HFF-Myc (cell line): ENCODE data around the gene MSMO1.

Experiments used
- DNase-seq: peaks from one replicate; pipeline ENCODE4 v3.0.0-alpha.2; 2011; ENCODE audit warnings: low read depth; ENCODE audit errors: extremely low read depth
- H3K4me3 ChIP-seq: replicated peaks from 2 replicates; pipeline ENCODE4 v1.5.1; 2011; ENCODE audit warnings: low read depth, mild to moderate bottlenecking, control low read depth, low read length
- TF ChIP-seq, protein P1 (sequence below): IDR thresholded peaks from 2 replicates; pipeline ENCODE4 v1.5.1; 2012; ENCODE audit warnings: mild to moderate bottlenecking, low read depth, low read length, control low read depth; ENCODE audit errors: missing control alignments

Gene MSMO1

DNA sequence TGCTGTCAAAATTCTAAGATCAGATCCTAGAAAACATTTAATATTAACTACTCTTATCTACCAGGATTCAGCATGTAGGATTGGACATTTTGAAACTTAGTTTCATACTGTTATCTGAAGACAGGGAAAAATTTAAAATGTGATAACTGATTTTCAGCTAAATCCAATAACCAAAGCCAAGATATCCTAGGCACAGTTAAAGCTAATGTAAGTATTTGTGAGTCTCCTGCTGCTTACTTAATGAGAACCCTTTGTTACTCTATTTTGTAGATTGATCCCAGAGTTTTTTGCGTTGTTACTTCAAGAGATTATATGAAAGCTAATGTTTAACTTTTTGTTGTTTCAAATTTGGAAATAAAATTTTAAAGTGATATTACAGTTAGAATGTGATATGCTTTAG lies 53.3 kb downstream of the MSMO1 start:
- no peak for DNase-seq
- H3K4me3 ChIP-seq, result no peak overlapping the region
- TF ChIP-seq, protein P1, sequence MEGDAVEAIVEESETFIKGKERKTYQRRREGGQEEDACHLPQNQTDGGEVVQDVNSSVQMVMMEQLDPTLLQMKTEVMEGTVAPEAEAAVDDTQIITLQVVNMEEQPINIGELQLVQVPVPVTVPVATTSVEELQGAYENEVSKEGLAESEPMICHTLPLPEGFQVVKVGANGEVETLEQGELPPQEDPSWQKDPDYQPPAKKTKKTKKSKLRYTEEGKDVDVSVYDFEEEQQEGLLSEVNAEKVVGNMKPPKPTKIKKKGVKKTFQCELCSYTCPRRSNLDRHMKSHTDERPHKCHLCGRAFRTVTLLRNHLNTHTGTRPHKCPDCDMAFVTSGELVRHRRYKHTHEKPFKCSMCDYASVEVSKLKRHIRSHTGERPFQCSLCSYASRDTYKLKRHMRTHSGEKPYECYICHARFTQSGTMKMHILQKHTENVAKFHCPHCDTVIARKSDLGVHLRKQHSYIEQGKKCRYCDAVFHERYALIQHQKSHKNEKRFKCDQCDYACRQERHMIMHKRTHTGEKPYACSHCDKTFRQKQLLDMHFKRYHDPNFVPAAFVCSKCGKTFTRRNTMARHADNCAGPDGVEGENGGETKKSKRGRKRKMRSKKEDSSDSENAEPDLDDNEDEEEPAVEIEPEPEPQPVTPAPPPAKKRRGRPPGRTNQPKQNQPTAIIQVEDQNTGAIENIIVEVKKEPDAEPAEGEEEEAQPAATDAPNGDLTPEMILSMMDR, result no peak

DNA sequence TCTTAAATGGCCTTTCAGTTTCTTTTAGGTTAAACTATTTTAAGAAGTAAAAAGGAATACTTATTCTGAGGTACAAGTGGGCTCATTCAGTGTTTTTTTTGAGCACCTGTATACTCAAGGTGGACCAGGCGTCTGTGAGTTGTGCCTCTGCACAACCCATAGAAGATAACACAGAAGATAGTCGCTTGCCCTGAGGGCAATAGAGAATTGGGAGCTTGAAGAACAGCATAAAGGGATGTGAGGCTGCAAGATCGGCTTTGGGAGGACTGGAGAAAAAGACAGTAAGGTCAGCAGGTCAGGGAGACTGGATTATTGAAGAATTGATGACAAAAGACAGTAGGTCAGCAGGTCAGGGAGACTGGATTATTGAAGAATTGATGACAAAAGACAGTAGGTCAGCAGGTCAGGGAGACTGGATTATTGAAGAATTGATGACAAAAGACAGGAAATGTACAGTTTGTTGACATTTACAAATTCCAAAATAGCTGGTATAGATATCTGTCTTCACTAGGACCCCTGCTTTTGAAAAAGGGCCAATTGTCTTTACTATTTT lies 54.4 kb downstream of the MSMO1 start:
- H3K4me3 ChIP-seq, result no peak overlapping the region
- no peak for DNase-seq
- TF ChIP-seq, protein P1, result no peak

DNA sequence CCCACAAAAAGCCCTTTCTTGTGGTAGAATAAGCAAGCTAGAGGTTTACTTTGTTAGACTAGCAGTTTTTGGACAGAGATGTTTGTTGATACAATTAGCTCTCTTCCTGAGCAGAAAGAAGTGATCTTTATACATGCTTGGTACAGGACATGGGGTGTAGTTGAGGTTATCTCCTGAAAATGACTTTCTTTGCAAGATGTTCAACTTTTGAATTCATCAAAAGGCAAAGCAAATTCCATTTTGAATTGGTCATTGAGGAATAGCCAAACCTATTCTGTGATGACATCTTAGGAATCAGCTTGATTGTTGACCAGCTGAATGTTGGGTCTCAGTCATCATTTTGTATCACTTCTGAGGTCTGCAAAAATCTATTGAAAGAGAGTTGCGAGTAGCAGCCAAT lies 55.2 kb downstream of the MSMO1 start:
- TF ChIP-seq, protein P1, result no peak
- no peak overlapping the region for H3K4me3 ChIP-seq
- DNase-seq, result no peak

DNA sequence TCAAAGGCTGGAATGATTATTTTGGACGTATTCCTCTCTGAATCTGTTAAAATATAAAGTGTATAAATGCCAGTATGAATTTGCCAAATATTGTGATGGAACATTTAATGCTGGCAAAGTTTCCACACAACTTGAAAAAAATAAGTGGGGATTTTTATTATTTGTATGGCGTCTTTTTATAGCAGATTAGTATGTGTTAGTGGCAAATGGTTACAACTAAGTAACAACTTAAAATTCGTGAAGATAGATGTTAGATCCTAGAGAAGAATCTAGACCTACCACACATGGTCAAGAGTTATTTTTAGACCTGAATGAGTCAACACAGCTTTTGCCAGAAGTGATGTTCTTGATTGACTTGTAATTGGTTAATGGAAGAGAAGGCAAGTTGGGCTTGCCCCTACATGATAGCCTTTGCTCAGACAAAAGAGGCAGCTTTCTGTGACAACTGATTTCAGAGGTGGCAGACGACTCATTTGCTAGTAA lies 56.2 kb downstream of the MSMO1 start:
- TF ChIP-seq, protein P1, result no peak
- no peak overlapping the region for H3K4me3 ChIP-seq
- DNase-seq, result no peak

DNA sequence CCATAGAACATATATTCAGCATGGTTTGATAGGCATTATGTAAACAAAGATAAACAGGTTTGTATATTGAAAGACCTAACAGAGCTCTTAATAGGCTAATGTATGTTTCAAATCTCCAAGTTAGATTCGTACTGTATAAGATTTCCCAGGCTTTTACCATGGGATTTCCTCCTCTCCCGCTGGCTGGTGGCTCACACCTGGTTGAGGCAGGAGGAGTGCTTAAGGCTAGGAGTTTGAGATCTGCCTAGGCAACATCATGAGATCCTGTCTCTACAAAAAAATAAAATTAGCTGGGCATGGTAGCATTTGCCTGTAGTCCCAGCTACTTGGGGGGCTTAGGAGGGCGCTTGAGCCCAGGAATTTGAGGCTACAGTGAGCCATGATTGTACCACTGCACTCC lies 56.7 kb downstream of the MSMO1 start:
- no peak overlapping the region for H3K4me3 ChIP-seq
- TF ChIP-seq, protein P1, result no peak
- DNase-seq, result no peak

DNA sequence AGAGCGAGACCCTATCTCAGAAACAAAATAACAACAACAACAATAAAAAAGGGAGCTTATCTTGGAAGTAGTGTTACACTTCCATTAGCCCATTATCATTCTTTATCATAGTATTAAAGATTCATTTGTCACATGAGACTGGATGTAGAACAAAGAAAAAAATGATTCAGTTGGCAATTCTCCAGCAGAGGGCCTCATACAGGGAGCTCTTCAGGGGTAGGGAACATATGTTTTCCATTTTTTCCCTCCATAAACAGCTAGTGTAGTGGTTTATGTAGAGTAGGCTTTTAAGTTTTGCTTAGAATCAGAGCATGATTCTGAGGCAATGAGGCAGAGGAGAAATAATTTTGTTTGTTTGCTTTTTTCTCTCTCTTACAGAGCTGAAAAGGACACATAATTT lies 57.1 kb downstream of the MSMO1 start:
- no peak overlapping the region for H3K4me3 ChIP-seq
- TF ChIP-seq, protein P1, result no peak
- DNase-seq, result peak; percentile 73

DNA sequence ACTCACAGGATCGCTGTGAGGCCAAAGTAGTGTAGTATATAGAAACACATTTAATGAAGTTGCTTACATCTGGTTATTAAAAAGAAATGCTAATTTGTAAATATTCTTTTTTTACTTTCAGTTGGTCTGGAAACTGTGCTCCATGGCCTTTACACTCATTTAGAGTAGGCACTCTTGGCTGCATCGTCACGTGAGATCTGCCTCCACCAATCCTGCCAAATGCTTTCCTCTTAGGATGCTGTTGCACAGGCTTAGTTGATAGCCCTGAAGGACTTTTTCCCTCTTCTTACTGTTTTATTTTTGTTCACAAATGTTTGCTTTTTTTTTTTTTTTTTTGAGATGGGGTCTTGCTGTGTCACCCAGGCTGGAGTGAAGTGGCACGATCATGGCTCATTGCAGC lies 57.7 kb downstream of the MSMO1 start:
- TF ChIP-seq, protein P1, result no peak
- no peak for DNase-seq
- no peak overlapping the region for H3K4me3 ChIP-seq
